ENCODE data around the gene RBFOX2.
"Not testable (repeated sequence)": the region's sequence is repeated elsewhere in the genome, so short reads cannot be mapped to it uniquely, and the experiment has no call there.

The RBFOX2 gene

GRCh38 chr22:35811670-35812069 is 217.0 kb downstream of the RBFOX2 start:
- DNase-seq: no peak

GRCh38 chr22:35809816-35810215 is 218.8 kb downstream of the RBFOX2 start:
- DNase-seq: no peak

GRCh38 chr22:35808377-35808776 is 220.2 kb downstream of the RBFOX2 start:
- no peak for DNase-seq

GRCh38 chr22:35806668-35807067 is 222.0 kb downstream of the RBFOX2 start:
- not testable (repeated sequence) for DNase-seq

- DNase-seq: no peak
Observed at GRCh38 chr22:35805466-35805865, 223.2 kb downstream of the RBFOX2 start.

GRCh38 chr22:35804421-35804820 is 224.2 kb downstream of the RBFOX2 start:
- DNase-seq: no peak

GRCh38 chr22:35802885-35803284 is 225.7 kb downstream of the RBFOX2 start:
- DNase-seq: no peak

GRCh38 chr22:35801301-35801700 is 227.3 kb downstream of the RBFOX2 start:
- DNase-seq: not testable (repeated sequence)

- DNase-seq: no peak
Observed at GRCh38 chr22:35799150-35799549, 229.5 kb downstream of the RBFOX2 start.

GRCh38 chr22:35797411-35797810 is 231.2 kb downstream of the RBFOX2 start:
- no peak for DNase-seq

GRCh38 chr22:35795476-35795875 is 233.1 kb downstream of the RBFOX2 start:
- no peak for DNase-seq

- DNase-seq: no peak
Observed at GRCh38 chr22:35792506-35792905, 236.1 kb downstream of the RBFOX2 start.

GRCh38 chr22:35791788-35792187 is 236.8 kb downstream of the RBFOX2 start:
- not testable (repeated sequence) for DNase-seq

GRCh38 chr22:35785181-35785923 is 243.3 kb downstream of the RBFOX2 start:
- DNase-seq: no peak

- DNase-seq: no peak
Observed at GRCh38 chr22:35784633-35785032, 244.0 kb downstream of the RBFOX2 start.

GRCh38 chr22:35783943-35784614 is 244.5 kb downstream of the RBFOX2 start:
- no peak for DNase-seq

- no peak for DNase-seq
Observed at GRCh38 chr22:35782504-35782903, 246.1 kb downstream of the RBFOX2 start.

- no peak for DNase-seq
Observed at GRCh38 chr22:35781898-35782297, 246.7 kb downstream of the RBFOX2 start.

GRCh38 chr22:35777335-35777975 is 251.2 kb downstream of the RBFOX2 start:
- DNase-seq: no peak

GRCh38 chr22:35775339-35775738 is 253.3 kb downstream of the RBFOX2 start:
- no peak for DNase-seq

- no peak for DNase-seq
Observed at GRCh38 chr22:35769974-35770373, 258.6 kb downstream of the RBFOX2 start.

- DNase-seq: no peak
Observed at GRCh38 chr22:35766654-35767580, 261.7 kb downstream of the RBFOX2 start.

- no peak for DNase-seq
Observed at GRCh38 chr22:35761037-35761436, 267.6 kb downstream of the RBFOX2 start.
